GM21360 (cell line): ENCODE results near the gene IFITM2.

Experiments
- ATAC-seq: cut with Tn5 transposase; IDR thresholded peaks from one replicate; pipeline ENCODE4 v1.9.1; 2021; ENCODE audit warnings: mild to moderate bottlenecking, moderate library complexity; ENCODE audit not compliant: unreplicated experiment

IFITM2 gene

DNA sequence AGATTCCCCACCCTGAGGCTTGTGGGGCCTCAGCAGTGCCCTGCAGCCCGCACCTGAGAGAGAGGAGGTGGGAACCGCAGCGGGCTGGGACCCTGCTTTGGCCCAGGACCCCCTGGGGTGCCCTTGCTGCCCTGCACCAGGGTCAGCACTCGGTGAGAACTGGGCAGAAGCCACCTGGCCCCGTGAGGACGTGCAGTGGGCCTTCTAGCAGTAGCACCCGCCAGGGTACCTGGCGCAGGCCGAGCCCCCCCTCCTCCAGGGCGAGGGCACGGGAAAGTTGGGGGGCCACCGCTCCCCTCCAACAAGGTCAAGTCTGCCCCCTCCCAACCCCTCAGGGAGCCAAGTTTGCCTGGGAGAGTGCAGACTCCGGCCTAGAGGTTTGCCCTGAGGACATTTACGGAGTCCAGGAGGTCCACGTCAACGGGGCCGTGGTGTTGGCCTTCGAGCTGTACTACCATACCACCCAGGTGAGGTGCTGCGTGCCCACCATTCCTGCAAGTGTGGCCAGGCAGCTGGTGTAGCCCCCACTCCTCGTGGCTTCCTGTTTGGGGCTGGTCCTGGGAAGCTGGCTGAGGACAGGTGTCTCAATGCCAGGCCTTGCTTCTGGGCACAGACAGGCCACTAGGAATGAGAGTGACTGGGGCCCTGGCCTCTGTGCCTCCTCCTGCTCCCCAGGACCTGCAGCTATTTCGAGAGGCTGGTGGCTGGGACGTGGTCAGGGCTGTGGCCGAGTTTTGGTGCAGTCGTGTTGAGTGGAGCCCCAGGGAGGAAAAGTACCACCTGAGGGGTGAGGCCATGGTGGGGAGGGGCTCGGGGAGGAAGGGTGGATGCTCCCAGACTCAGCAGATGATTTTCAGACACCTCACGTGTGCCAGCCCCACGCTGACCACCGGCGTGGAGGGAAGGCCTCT, 15.2 kb upstream of the IFITM2 start:
- ATAC-seq, result no peak

DNA sequence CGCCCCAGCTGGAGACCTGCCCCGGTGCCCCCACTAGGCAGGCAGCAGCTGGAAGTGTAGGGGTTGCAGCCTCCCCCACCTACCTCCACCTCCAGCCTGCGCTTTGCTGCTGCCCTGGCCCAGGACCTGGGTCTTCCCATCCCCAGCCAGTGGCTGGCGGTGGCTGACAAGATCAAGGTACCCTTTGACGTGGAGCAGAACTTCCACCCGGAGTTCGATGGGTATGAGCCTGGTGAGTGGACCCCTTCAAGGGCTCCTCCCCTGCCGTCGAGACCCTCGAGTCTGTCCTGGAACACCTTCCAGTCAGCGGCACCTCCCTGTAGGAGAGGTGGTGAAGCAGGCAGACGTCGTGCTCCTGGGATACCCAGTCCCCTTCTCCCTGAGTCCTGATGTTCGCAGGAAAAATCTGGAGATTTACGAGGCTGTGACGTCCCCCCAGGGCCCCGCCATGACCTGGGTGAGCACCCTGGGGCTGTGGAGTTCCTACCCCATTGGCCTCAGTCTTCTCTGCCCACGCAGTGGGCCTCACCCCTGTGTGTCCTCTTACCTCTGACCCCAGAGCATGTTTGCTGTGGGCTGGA, 14.3 kb upstream of the IFITM2 start:
- no peak for ATAC-seq

DNA sequence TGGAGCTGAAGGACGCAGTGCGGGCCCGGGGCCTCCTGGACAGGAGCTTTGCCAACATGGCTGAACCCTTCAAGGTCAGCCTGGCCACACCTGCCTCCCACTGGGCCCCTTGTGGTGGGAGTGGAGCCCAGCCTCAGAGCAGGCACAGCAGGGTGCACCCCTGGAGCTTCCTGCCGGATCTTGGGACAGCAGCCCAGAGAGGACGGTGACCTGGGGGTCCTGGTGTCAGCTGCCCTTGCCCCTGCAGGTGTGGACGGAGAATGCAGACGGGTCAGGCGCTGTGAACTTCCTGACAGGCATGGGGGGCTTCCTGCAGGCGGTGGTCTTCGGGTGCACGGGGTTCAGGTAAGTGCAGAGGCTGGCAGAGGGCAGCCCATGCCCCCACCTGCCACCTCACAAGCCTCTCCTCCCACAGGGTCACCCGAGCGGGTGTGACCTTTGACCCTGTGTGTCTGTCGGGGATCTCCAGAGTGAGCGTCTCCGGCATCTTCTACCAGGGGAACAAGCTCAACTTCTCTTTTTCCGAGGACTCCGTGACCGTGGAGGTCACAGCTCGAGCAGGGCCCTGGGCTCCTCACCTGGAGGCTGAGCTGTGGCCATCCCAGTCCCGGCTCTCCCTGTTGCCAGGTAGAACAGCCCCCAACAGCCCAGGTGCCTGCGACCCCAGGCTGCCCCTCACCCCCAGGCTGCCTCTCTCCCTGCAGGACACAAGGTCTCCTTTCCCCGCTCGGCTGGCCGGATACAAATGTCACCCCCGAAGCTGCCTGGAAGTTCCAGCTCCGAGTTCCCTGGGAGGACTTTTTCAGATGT, 13.6 kb upstream of the IFITM2 start:
- no peak for ATAC-seq

DNA sequence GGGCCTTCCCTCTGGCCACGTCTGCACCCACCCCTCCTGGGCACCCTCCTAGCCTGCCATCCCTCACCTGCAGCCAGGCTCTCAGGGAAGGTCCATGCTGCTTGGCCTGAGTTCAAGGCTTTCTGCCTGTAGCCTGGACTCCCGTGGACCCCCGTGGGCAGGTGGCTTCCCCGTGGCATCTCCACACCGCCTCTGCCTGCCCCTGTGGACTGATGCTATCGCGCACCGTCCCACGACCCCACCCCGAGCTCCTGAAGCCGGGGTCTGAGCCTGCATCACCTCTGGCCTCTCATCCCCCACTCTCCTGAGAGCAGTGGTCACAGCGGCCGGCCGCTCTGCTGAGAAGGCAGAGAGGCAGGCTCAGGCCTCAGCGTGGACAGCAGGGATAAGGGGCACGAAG, 12.8 kb upstream of the IFITM2 start:
- no peak for ATAC-seq

DNA sequence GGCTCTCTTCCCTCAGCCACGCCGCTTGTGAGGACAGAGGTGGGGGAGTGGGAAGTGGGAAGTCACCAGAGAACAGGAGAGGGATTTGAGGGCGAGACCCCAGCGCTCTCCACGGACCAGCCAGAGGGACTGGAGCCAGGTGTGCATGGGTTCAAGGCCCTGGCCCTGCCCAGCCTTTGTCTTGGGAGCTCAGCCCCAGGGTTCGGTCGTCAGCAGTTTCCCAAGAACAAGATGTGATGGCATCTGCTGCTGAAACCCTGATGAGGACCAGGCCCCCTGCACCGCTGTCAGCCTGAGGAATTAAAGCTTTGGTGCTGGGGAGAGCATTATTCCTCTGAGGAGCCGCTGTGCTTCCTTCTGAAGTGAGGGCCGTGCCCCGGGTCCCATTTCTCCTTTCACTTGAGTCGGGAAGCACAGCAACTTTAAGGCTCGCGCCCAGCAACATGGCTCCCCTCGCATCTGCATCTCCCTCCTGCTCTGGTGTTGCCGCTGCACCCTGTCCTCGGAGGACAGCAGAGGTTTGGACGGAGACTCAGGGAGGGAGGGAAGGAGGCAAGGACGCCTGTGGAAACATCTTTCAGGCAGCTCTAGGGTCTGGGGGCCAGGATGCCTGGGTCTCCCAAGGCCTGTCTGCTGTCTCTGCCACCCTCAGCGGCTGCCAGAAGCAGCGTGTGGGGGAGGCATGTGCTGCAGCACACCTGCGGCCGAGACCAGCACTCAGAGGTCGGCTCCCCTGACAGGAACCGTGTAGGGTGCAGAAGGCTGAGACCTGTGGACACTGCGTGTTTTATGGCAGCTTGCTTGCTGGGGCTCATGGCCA, 12.1 kb upstream of the IFITM2 start:
- ATAC-seq, result no peak

DNA sequence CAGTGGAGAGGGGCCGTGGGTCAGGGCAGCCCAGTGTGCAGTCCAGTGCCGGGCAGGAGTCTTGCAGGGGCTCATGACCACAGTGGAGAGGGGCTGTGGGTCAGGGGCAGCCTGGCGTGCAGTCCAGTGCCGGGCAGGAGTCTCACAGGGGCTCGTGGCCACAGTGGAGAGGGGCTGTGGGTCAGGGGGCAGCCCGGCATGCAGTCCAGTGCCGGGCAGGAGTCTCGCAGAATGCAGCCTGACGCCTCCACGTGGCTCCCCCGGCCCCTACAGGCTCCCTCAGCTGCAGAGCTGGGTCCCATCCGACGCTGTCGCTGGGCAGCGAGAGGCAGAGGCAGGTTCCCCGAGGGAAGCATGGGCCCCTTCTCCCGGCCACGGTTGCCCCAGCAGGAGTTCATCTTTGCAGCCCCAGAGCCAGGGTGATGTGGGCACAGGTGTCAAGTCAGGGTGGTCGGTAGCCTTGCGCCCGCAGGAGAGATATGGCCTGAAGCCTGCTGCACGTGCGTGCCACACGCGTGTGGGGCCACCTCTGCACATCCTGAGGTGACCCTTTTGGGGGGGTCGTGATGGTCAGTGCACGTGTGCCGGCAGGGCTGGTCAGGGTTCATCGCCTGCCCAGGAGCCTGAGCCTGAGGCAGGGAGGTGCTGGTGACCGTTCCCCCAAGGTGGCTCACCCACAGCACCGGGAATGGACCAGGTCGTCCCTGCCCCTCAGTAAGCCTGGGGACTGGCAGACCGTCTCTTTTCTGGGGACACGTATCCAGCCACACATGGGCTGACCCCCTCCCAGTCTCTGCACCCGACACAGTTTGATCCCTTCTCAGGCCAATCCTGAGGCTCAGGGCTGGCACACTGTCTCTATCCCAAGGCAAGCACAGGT, 11.2 kb upstream of the IFITM2 start:
- ATAC-seq, result no peak

DNA sequence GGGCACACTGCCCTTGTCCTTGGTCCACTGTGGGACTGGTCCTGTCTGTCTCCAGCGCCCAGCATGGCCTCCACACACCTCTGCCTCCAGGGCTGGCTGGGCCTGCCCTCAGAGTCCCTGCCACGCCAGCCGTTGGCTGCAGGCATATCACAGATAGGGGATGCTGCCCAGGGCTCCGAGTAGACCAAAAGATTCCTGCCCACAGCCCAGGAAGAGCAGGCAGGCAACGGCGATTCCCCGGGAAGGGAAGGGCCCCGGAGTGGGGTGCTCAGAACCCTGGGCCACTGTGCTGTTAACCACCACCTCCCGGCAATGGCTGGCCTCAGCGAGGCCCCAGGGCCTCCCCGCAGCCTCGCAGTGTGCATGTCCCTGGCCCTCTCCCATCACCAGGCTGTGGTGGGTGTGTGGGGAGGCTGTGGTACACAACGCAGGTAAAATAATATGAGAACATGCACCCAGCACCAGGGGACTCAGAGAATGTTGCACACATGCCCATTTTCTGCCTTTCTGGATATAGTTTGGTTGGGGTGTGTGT, 10.5 kb upstream of the IFITM2 start:
- no peak for ATAC-seq

DNA sequence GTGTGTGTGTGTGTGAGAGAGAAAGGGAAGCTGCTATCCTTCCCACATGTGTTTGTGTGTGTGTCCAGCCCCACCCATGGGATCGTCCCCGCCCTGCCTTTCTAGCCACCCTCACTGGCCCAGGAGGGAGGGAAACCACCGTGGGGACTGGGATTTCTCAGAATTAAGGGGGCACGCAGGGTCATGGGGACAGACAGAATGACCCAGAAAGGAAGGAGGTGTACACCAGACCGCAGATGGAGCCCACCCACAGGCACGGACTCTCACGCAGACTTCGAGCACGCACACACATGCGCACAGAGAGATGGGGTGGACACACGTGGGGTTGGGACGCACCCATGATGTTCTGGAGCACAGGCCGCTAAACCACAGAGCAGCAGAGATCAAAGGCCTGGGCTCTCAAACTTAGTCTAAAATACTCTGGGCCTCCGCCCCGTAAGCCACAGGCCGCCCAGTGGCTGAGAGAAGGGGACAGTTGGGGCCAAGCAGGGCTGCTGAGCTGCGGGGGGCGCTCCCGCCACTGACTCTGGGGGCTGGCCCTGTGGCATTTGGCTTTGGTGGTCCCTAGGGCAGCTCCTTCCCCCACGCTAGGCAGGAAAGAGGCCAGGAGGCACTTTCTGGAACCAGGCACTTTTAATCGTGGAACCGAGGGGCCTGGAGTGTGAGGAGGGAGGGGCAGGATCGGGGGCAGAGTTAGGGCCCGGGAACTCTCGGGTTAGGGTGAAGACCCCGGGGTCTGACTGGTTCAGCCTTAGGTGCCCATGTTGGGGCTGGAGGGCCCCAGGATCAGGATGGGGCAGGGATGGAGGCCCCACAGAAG, 9.8 kb upstream of the IFITM2 start:
- ATAC-seq, result no peak

DNA sequence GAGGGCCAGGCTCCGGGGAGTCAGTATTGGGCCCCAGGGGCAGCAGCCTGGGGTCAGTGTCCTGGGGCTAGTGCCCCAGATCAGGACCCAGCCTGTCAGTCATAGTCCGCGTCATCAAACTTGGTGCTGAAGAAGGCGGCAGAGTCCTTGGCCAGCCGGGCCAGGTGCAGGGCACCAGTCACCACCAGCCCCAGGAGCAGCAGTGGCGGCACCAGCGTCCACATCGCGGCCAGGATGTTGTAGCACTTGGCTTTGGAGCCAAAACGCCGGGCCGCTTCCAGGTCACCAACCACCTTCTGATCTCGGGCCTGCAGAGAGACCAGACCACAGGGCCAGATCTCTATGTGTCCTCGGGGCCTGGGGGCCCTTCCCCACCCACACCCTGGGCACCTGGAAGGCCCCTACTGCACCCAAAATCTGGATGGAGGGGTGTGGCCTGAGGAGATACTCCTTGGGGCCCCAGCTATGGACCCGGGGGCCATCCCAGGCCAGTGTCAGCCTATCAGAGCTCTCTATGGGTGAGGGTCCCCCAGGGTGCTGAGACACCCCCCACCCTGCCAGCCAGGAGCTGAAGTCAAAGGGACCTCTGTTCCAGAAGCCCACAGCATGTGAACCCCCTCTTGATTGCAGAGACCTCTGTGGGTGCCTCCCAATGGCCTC, 9.1 kb upstream of the IFITM2 start:
- ATAC-seq, result no peak

DNA sequence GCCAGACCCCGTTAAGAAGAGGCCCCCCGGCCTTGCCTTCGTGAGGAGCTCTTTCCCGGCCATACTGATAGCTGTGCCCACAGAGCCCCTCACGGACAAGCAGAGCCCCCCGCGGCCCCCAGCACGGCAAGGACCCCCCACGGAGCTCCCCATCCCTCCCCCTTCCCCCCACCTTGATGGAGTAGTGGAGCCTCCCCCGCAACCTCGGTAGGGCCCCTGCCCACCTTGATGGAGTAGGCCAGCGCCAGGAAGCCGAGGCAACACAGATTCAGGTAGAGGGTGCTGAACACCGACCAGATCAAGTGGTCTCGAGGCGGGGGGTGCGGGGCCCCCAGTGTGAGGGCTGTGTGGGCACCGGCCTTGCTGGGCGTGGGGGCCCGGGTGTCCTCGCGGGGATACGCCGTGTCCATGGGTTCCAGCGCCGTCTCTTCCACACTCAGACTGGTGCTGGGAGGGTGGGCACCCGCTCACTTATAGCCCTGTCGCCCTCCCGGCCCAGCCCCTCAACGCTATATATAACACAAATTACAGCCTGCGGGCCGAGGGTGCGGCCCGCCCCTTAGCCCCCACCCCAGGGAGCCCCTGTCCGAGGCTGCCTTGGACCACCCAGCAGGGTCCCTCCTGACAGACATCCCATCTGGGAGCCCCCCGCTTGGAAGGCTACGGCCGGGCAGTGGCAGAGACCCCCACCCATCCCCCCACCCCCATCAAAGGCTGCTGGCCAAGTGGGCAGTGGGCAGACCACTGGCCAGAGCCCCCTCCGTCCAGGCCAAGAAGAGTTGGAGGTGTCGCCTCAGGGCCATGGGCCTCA, 8.3 kb upstream of the IFITM2 start, which contains the start of gene IFITM5:
Gene IFITM5 (minus strand): TSS at position 446 of the 811 bp plus-strand sequence. CDS start 36 bp downstream, at position 410.
- ATAC-seq, result no peak

DNA sequence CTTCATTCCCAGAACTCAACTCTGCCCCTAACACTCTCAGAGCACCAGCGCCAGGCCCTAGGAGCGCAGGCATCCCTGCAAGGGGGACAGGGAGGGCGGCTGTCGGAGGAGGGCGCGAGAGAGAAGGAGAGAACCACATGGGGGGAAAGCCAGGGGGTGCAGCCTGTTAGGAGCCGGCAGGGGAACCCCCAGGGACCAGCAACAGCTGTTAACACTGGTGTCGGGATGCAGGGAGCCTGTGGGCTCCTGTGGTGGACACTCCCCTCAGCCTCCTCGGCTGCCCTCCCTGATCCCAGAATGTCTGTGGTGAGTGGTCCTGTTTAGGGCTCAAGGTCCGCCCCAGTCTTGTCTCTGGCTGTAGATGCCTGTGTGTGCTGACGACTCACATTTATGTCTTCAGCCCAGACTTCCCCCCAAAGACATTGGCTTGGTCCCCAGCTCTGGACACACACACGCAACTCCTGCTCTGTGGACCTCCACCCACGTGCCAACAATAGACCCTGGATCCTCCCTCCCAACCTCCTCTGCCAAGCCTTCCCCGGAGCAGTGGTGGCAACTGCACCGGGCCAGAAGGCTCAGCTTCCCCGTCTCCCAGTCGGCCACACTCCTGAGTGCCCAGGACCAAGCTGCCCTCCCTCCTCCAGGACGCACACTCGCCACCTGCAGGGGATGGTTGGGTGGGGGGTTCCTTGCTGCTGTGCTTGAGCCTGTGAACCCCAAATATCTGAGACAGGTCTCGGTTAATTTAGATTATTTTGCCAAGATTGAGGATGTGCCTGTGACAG, 7.5 kb upstream of the IFITM2 start:
- no peak for ATAC-seq

- ATAC-seq, result no peak
Measured at GRCh38 chr11:303363-303762, 4.3 kb upstream of the IFITM2 start.

GRCh38 chr11:304061-304506, 3.5 kb upstream of the IFITM2 start:
- no peak for ATAC-seq

GRCh38 chr11:304915-305843, 2.4 kb upstream of the IFITM2 start:
- no peak for ATAC-seq

DNA sequence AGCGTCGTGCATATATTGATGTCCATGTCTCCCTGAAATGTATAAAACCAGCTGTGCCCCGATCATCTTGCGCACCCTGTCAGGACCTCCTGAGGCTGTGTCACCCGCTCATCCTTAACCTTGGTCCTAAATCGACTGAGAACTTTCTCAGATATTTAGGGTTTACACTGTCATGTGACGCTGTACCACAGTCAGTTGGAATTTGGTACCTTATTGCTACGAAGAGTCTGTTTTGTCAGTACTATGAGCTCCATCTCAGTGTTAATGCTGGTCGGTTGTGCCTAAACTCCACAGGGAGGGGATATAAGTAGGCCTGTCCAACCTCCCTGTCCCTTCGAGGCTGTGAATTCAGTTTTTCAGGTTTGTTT, 1.8 kb upstream of the IFITM2 start:
- ATAC-seq, result no peak
